ENCODE data around the gene PDGFB.

The PDGFB gene

GRCh38 chr22:39284142-39284980 is 39.6 kb upstream of the PDGFB start:
- Histone ChIP-seq H3K27ac (ENCODE audit: low read depth, low read length) (no peak overlapping the region), H3K9ac (ENCODE audit: low read length) (no peak overlapping the region), H3K27me3 (ENCODE audit: control insufficient read depth, insufficient read depth, low read length) (no peaks in the 10 kb centered on the region)

GRCh38 chr22:39283322-39284141 is 38.8 kb upstream of the PDGFB start:
- H3K27me3 ChIP-seq (ENCODE audit: control insufficient read depth, insufficient read depth, low read length), result peaks cover 2% of the 10 kb centered on the region
- H3K4me3 ChIP-seq (ENCODE audit: low read length), result no peak overlapping the region
- no peak overlapping the region for H3K27ac ChIP-seq (ENCODE audit: low read depth, low read length)
- H3K36me3 ChIP-seq (ENCODE audit: control insufficient read depth, insufficient read depth, low read length), result no peaks in the 10 kb centered on the region
- no peak overlapping the region for H3K9ac ChIP-seq (ENCODE audit: low read length)
- H3K4me1 ChIP-seq (ENCODE audit: control insufficient read depth, insufficient read depth, low read length), result no peaks in the 10 kb centered on the region

More at GRCh38 chr22:39284142-39284980, 39.6 kb upstream of the PDGFB start:
- Histone ChIP-seq H3K4me3 (ENCODE audit: low read length) (no peak overlapping the region), H3K4me1 (ENCODE audit: control insufficient read depth, insufficient read depth, low read length) (no peaks in the 10 kb centered on the region), H3K36me3 (ENCODE audit: control insufficient read depth, insufficient read depth, low read length) (no peaks in the 10 kb centered on the region)

- H3K4me1 ChIP-seq (ENCODE audit: control insufficient read depth, insufficient read depth, low read length), result no peaks in the 10 kb centered on the region
- H3K27me3 ChIP-seq (ENCODE audit: control insufficient read depth, insufficient read depth, low read length), result peaks cover 2% of the 10 kb centered on the region
- no peak overlapping the region for H3K9ac ChIP-seq (ENCODE audit: low read length)
- H3K27ac ChIP-seq (ENCODE audit: low read depth, low read length), result no peak overlapping the region
- no peaks in the 10 kb centered on the region for H3K36me3 ChIP-seq (ENCODE audit: control insufficient read depth, insufficient read depth, low read length)
- no peak overlapping the region for H3K4me3 ChIP-seq (ENCODE audit: low read length)
Observed at GRCh38 chr22:39282645-39283321, 38.0 kb upstream of the PDGFB start.

GRCh38 chr22:39281126-39281525 is 36.3 kb upstream of the PDGFB start:
- Histone ChIP-seq H3K4me3 (ENCODE audit: low read length) (no peak overlapping the region), H3K27me3 (ENCODE audit: control insufficient read depth, insufficient read depth, low read length) (peaks cover 2% of the 10 kb centered on the region), H3K36me3 (ENCODE audit: control insufficient read depth, insufficient read depth, low read length) (no peaks in the 10 kb centered on the region), H3K9ac (ENCODE audit: low read length) (no peak overlapping the region), H3K4me1 (ENCODE audit: control insufficient read depth, insufficient read depth, low read length) (no peaks in the 10 kb centered on the region), H3K27ac (ENCODE audit: low read depth, low read length) (no peak overlapping the region)

- Histone ChIP-seq H3K9ac (ENCODE audit: low read length) (no peak overlapping the region), H3K27me3 (ENCODE audit: control insufficient read depth, insufficient read depth, low read length) (peaks cover 2% of the 10 kb centered on the region), H3K36me3 (ENCODE audit: control insufficient read depth, insufficient read depth, low read length) (no peaks in the 10 kb centered on the region), H3K4me1 (ENCODE audit: control insufficient read depth, insufficient read depth, low read length) (no peaks in the 10 kb centered on the region), H3K4me3 (ENCODE audit: low read length) (no peak overlapping the region), H3K27ac (ENCODE audit: low read depth, low read length) (no peak overlapping the region)
Observed at GRCh38 chr22:39280250-39280649, 35.5 kb upstream of the PDGFB start.

GRCh38 chr22:39279170-39279850 is 34.5 kb upstream of the PDGFB start:
- Histone ChIP-seq H3K27ac (ENCODE audit: low read depth, low read length) (no peak overlapping the region), H3K9ac (ENCODE audit: low read length) (no peak overlapping the region), H3K4me1 (ENCODE audit: control insufficient read depth, insufficient read depth, low read length) (no peaks in the 10 kb centered on the region), H3K36me3 (ENCODE audit: control insufficient read depth, insufficient read depth, low read length) (no peaks in the 10 kb centered on the region), H3K4me3 (ENCODE audit: low read length) (no peak overlapping the region), H3K27me3 (ENCODE audit: control insufficient read depth, insufficient read depth, low read length) (peaks cover 2% of the 10 kb centered on the region)

- H3K4me3 ChIP-seq (ENCODE audit: low read length), result no peak overlapping the region
- H3K27ac ChIP-seq (ENCODE audit: low read depth, low read length), result no peak overlapping the region
- peaks cover 2% of the 10 kb centered on the region for H3K27me3 ChIP-seq (ENCODE audit: control insufficient read depth, insufficient read depth, low read length)
- H3K4me1 ChIP-seq (ENCODE audit: control insufficient read depth, insufficient read depth, low read length), result no peaks in the 10 kb centered on the region
- no peaks in the 10 kb centered on the region for H3K36me3 ChIP-seq (ENCODE audit: control insufficient read depth, insufficient read depth, low read length)
- no peak overlapping the region for H3K9ac ChIP-seq (ENCODE audit: low read length)
Observed at GRCh38 chr22:39278040-39278439, 33.3 kb upstream of the PDGFB start.

GRCh38 chr22:39277142-39277607 is 32.4 kb upstream of the PDGFB start:
- Histone ChIP-seq H3K36me3 (ENCODE audit: control insufficient read depth, insufficient read depth, low read length) (no peaks in the 10 kb centered on the region), H3K4me3 (ENCODE audit: low read length) (no peak overlapping the region), H3K27me3 (ENCODE audit: control insufficient read depth, insufficient read depth, low read length) (peaks cover 2% of the 10 kb centered on the region), H3K4me1 (ENCODE audit: control insufficient read depth, insufficient read depth, low read length) (no peaks in the 10 kb centered on the region), H3K27ac (ENCODE audit: low read depth, low read length) (no peak overlapping the region), H3K9ac (ENCODE audit: low read length) (no peak overlapping the region)

GRCh38 chr22:39276440-39277141 is 31.8 kb upstream of the PDGFB start:
- no peak overlapping the region for H3K27ac ChIP-seq (ENCODE audit: low read depth, low read length)
- H3K4me3 ChIP-seq (ENCODE audit: low read length), result no peak overlapping the region
- no peaks in the 10 kb centered on the region for H3K36me3 ChIP-seq (ENCODE audit: control insufficient read depth, insufficient read depth, low read length)
- peaks cover 2% of the 10 kb centered on the region for H3K27me3 ChIP-seq (ENCODE audit: control insufficient read depth, insufficient read depth, low read length)
- no peaks in the 10 kb centered on the region for H3K4me1 ChIP-seq (ENCODE audit: control insufficient read depth, insufficient read depth, low read length)
- H3K9ac ChIP-seq (ENCODE audit: low read length), result no peak overlapping the region

- Histone ChIP-seq H3K4me1 (ENCODE audit: control insufficient read depth, insufficient read depth, low read length) (no peaks in the 10 kb centered on the region), H3K4me3 (ENCODE audit: low read length) (no peak overlapping the region), H3K36me3 (ENCODE audit: control insufficient read depth, insufficient read depth, low read length) (no peaks in the 10 kb centered on the region), H3K27me3 (ENCODE audit: control insufficient read depth, insufficient read depth, low read length) (peaks cover 2% of the 10 kb centered on the region), H3K27ac (ENCODE audit: low read depth, low read length) (no peak overlapping the region), H3K9ac (ENCODE audit: low read length) (no peak overlapping the region)
Observed at GRCh38 chr22:39275814-39276439, 31.1 kb upstream of the PDGFB start.

Data from rectal smooth muscle tissue (tissue), 1 donor.